SK-N-SH (cell line): Measurements from ENCODE around the gene ADAP1. TPM values are rescaled to one million over a fixed set of nuclear protein-coding genes. Genes with fewer than 3 reads are reported as not detected.

ENCODE experiments used
- CTCF ChIA-PET: fragments of 300-600, 350-600 bp; formaldehyde crosslinking; extraction: SDS; loops from one replicate; lab custom pipeline; 2021; lab: Yijun Ruan, JAX
- POLR2A ChIA-PET: fragments of 350-600 bp; sonication (Branson Sonifier 250); formaldehyde crosslinking; extraction: SDS; loops from one replicate; lab custom pipeline; 2020; ENCODE audit warnings: antibody characterized with exemption, inconsistent platforms; lab: Yijun Ruan, JAX
- DNase-seq: peaks from one replicate; pipeline ENCODE4 v3.0.0; 2012
- H2AFZ ChIP-seq: fragments of 200-600 bp; sonication (generic); 2 replicates; pipeline ENCODE4 v1.8.1; 2016; ENCODE audit warnings: antibody characterized with exemption, mild to moderate bottlenecking, low read depth
- H3F3A ChIP-seq: fragments of 200-600 bp; sonication (generic); replicated peaks from 2 replicates; pipeline ENCODE3; 2016; ENCODE audit warnings: antibody characterized with exemption, mild to moderate bottlenecking; ENCODE audit not compliant: insufficient read depth
- H3K27ac ChIP-seq, 2 experiments: fragments of 200-500 bp in 1 of 2; fragments of 200-600 bp in 1 of 2; sonication (Bioruptor generic) in 1 of 2; sonication (generic), shearing (Covaris generic) in 1 of 2; 2 replicates each; pipeline versions ENCODE4 v1.5.1 to v1.6.1; 2014 to 2016; ENCODE audit warnings: low read depth in 2 of 2, inconsistent platforms in 1 of 2, low read length in 1 of 2, mild to moderate bottlenecking in 1 of 2, mixed read lengths in 1 of 2
- H3K27me3 ChIP-seq: fragments of 200-600 bp; sonication (generic), shearing (Covaris generic); 2 replicates; pipeline ENCODE4 v1.6.1; 2016; ENCODE audit warnings: mixed run types; ENCODE audit not compliant: insufficient read depth
- H3K36me3 ChIP-seq, 2 experiments: fragments of 200-500 bp in 1 of 2; fragments of 200-600 bp in 1 of 2; sonication (Bioruptor generic) in 1 of 2; sonication (generic) in 1 of 2; replicated peaks in 1 of 2; 2 replicates each; pipeline versions ENCODE3 to v1.5.1; 2014 to 2016; ENCODE audit warnings: low read length in 1 of 2, mild to moderate bottlenecking in 1 of 2; ENCODE audit not compliant: insufficient read depth in 2 of 2, control insufficient read depth in 1 of 2
- H3K4me1 ChIP-seq, 2 experiments: fragments of 200-500 bp in 1 of 2; fragments of 200-600 bp in 1 of 2; sonication (Bioruptor generic) in 1 of 2; sonication (generic), shearing (Covaris generic) in 1 of 2; 2 replicates each; pipeline versions ENCODE4 v1.5.1 to v1.6.1; 2014 to 2016; ENCODE audit warnings: low read depth in 1 of 2, low read length in 1 of 2, mixed run types in 1 of 2; ENCODE audit not compliant: insufficient read depth in 2 of 2, control insufficient read depth in 1 of 2
- H3K4me2 ChIP-seq: fragments of 200-600 bp; sonication (generic), shearing (Covaris generic); 2 replicates; pipeline ENCODE4 v1.6.1; 2017; ENCODE audit warnings: mixed run types
- H3K4me3 ChIP-seq, 2 experiments: fragments of 200-500 bp in 1 of 2; fragments of 200-600 bp in 1 of 2; sonication (Bioruptor generic) in 1 of 2; sonication (generic), shearing (Covaris generic) in 1 of 2; 2 replicates each; pipeline versions ENCODE4 v1.5.1 to v1.8.1; 2014 to 2016; ENCODE audit warnings: low read depth in 2 of 2, inconsistent platforms in 1 of 2, low read length in 1 of 2, mild to moderate bottlenecking in 1 of 2, mixed read lengths in 1 of 2, moderate library complexity in 1 of 2
- H3K79me2 ChIP-seq: fragments of 200-600 bp; sonication (generic); 2 replicates; pipeline ENCODE4 v1.8.1; 2017; ENCODE audit warnings: mild to moderate bottlenecking; ENCODE audit not compliant: insufficient read depth
- H3K9ac ChIP-seq: fragments of 200-600 bp; sonication (generic); 2 replicates; pipeline ENCODE4 v1.6.1; 2017; ENCODE audit warnings: mixed run types
- H3K9me2 ChIP-seq: fragments of 200-600 bp; sonication (generic); 2 replicates; pipeline ENCODE4 v1.6.1; 2017; ENCODE audit warnings: mixed run types
- H3K9me3 ChIP-seq: fragments of 200-600 bp; sonication (generic); 2 replicates; pipeline ENCODE4 v1.6.1; 2017; ENCODE audit warnings: mixed run types, mild to moderate bottlenecking, moderate library complexity
- H4K20me1 ChIP-seq: fragments of 200-600 bp; sonication (generic); 2 replicates; pipeline ENCODE4 v1.6.1; 2017; ENCODE audit warnings: mild to moderate bottlenecking, mixed run types; ENCODE audit not compliant: insufficient read depth
- NFIC ChIP-seq: IDR thresholded peaks from 2 replicates; pipeline ENCODE4 v1.4.0; 2012; ENCODE audit warnings: borderline replicate concordance
- TEAD4 ChIP-seq: IDR thresholded peaks from 2 replicates; pipeline ENCODE4 v1.4.0; 2012; ENCODE audit warnings: mild to moderate bottlenecking, borderline replicate concordance; ENCODE audit not compliant: insufficient read depth
- YY1 ChIP-seq: IDR thresholded peaks from 2 replicates; pipeline ENCODE4 v1.4.0; 2012; ENCODE audit warnings: low read depth, mild to moderate bottlenecking
- WGBS: methylation state at CpG from one replicate; pipeline ENCODE4 v1.1.6; 2017; ENCODE audit warnings: low lambda C conversion rate; 5-methylcytosine and 5-hydroxymethylcytosine counted together
- polyA plus RNA-seq, 3 experiments: library from polyadenylated mRNA; depleted of rRNA; stranded (reverse); fragments of >200 nt; gene quantifications; 2 replicates each; pipeline ENCODE4 v1.2.3, GENCODE V29; 2012
- TF ChIP-seq, protein P1 (sequence below): IDR thresholded peaks from 2 replicates; pipeline ENCODE4 v1.4.0; 2012; ENCODE audit warnings: low read depth, borderline replicate concordance
- TF ChIP-seq, protein P2 (sequence below): fragments of 200-600 bp; sonication (generic); IDR thresholded peaks from 2 replicates; pipeline ENCODE4 v1.6.1; 2017; ENCODE audit warnings: antibody characterized with exemption, mild to moderate bottlenecking, moderate library complexity

Gene ADAP1
- polyA plus RNA-seq, 1 of the 3 experiments (the other 2 are of a cell fraction) = 3.2 TPM

DNA sequence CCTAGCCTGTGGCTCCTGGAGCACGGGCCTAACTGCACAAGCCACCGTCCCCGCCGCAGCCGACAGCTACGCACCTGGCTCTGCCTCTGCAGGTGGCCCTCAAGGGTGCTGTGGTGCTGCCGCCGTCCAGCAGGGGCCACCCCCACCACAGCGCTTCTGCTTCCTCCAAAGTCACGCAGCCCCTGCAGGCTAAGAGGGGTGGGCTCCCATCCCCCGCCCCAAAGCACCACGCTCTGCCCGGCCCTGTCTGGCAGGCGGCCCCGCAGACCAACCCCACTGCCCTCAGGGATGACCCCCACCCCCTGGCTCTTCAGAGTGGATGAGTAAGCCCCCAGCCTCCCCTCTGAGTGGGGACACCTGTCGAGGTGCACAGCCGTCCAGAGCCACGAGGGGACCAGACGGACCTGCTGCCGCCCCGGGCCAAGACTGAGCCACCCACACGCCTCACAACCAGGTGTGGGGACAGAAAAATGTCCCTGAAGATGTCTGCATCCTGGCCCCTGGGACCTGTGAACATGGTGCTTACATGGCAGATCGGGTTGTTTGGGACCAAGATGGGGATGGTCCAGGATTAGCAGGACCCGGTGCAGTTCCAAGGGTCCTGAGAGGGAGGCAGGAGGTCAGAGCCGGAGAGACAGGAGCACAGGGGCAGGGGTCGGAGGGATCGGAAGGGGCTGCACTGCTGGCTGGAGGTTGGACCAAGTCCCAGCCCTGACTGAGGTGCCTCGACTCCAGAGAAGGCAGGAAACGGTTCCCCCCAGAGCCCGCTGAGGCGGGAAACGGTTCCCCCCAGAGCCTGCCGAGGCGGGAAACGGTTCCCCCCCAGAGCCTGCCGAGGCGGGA is 9.0 kb upstream of the ADAP1 start:
- peaks cover 12% of the 10 kb centered on the region for H3F3A ChIP-seq
- H3K4me3 ChIP-seq = no peak overlapping the region
- CTCF ChIA-PET = interaction anchor here (0.8 to 2.7 kb wide), 7 partner anchors 10 to 56 kb away, joined by 3 to 24 read pairs (median 6); no protein-coding TSS in a partner anchor
- H3K27ac ChIP-seq = no peak overlapping the region
- H3K9ac ChIP-seq = no peak overlapping the region
- 19% methylated on average over 32 of the region's 37 CpGs for WGBS
- H3K4me2 ChIP-seq = no peak overlapping the region
- peaks cover 4 to 24% of the 10 kb centered on the region in 2 experiments; a peak in 2 of 4 replicates for H3K4me1 ChIP-seq
- POLR2A ChIA-PET = no interaction called here
- no peaks in the 10 kb centered on the region for H3K27me3 ChIP-seq
- H3K9me3 ChIP-seq = no peaks in the 10 kb centered on the region
- no peak overlapping the region for H2AFZ ChIP-seq
- H3K36me3 ChIP-seq = peaks cover 2 to 20% of the 10 kb centered on the region in 2 experiments
- no peaks in the 10 kb centered on the region for H3K79me2 ChIP-seq
- DNase-seq = peak; percentile 73
- peaks cover 27% of the 10 kb centered on the region for H4K20me1 ChIP-seq
- H3K9me2 ChIP-seq = no peaks in the 10 kb centered on the region
- no peak for TF ChIP-seq NFIC
- TF ChIP-seq, protein P1, sequence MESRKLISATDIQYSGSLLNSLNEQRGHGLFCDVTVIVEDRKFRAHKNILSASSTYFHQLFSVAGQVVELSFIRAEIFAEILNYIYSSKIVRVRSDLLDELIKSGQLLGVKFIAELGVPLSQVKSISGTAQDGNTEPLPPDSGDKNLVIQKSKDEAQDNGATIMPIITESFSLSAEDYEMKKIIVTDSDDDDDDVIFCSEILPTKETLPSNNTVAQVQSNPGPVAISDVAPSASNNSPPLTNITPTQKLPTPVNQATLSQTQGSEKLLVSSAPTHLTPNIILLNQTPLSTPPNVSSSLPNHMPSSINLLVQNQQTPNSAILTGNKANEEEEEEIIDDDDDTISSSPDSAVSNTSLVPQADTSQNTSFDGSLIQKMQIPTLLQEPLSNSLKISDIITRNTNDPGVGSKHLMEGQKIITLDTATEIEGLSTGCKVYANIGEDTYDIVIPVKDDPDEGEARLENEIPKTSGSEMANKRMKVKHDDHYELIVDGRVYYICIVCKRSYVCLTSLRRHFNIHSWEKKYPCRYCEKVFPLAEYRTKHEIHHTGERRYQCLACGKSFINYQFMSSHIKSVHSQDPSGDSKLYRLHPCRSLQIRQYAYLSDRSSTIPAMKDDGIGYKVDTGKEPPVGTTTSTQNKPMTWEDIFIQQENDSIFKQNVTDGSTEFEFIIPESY = no peak
- TF ChIP-seq, protein P2, sequence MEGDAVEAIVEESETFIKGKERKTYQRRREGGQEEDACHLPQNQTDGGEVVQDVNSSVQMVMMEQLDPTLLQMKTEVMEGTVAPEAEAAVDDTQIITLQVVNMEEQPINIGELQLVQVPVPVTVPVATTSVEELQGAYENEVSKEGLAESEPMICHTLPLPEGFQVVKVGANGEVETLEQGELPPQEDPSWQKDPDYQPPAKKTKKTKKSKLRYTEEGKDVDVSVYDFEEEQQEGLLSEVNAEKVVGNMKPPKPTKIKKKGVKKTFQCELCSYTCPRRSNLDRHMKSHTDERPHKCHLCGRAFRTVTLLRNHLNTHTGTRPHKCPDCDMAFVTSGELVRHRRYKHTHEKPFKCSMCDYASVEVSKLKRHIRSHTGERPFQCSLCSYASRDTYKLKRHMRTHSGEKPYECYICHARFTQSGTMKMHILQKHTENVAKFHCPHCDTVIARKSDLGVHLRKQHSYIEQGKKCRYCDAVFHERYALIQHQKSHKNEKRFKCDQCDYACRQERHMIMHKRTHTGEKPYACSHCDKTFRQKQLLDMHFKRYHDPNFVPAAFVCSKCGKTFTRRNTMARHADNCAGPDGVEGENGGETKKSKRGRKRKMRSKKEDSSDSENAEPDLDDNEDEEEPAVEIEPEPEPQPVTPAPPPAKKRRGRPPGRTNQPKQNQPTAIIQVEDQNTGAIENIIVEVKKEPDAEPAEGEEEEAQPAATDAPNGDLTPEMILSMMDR = 0 out of 2 replicates have a peak, but pooled peaks have one; percentile 17

- Histone ChIP-seq H3K9ac (no peak overlapping the region), H3K9me2 (no peaks in the 10 kb centered on the region), H3K9me3 (no peaks in the 10 kb centered on the region), H3K4me1 (peaks cover 4 to 24% of the 10 kb centered on the region in 2 experiments; a peak in 2 of 4 replicates), H3K36me3 (peaks cover 0 to 11% of the 10 kb centered on the region in 2 experiments), H3K27me3 (no peaks in the 10 kb centered on the region), H3K27ac (no peak overlapping the region), H3F3A (peaks cover 12% of the 10 kb centered on the region), H3K79me2 (no peaks in the 10 kb centered on the region), H2AFZ (no peak overlapping the region), H4K20me1 (peaks cover 24% of the 10 kb centered on the region), H3K4me2 (no peak overlapping the region), H3K4me3 (no peak overlapping the region)
- TF ChIP-seq TEAD4 = no peak
- TF ChIP-seq YY1 = no peak
- WGBS = 78% methylated on average over 9 of the region's 17 CpGs
- ChIA-PET CTCF (interaction anchor here (0.8 to 1.8 kb wide), 3 partner anchors 9 to 53 kb away, joined by 5 to 10 read pairs (median 6); no protein-coding TSS in a partner anchor), POLR2A (no interaction called here)
- peak; percentile 46 for DNase-seq
Measured at GRCh38 chr7:962401-963081, 8.1 kb upstream of the ADAP1 start.
